H9 (cell line): Measurements from ENCODE around the gene SERPINB13. TPM values are rescaled to one million over a fixed set of nuclear protein-coding genes. Genes with fewer than 3 reads are reported as not detected.

ENCODE experiments used
- DNase-seq: peaks from one replicate; pipeline ENCODE4 v3.0.0-alpha.2; 2017
- H2AFZ ChIP-seq: one replicate; pipeline ENCODE4 v1.6.1; 2013; ENCODE audit warnings: mild to moderate bottlenecking, low read length, control low read depth, moderate library complexity
- H2AK5ac ChIP-seq: 2 replicates; pipeline ENCODE4 v1.6.1; 2013; ENCODE audit warnings: low read length, control low read depth, mixed read lengths; ENCODE audit not compliant: insufficient read length
- H2BK120ac ChIP-seq: one replicate; pipeline ENCODE4 v1.6.1; 2013; ENCODE audit warnings: low read depth, mild to moderate bottlenecking, low read length, control low read depth, inconsistent platforms; ENCODE audit not compliant: poor library complexity, severe bottlenecking
- H2BK12ac ChIP-seq: 2 replicates; pipeline ENCODE4 v1.6.1; 2013; ENCODE audit warnings: low read length, control low read depth, mixed read lengths, low read depth; ENCODE audit not compliant: insufficient read length
- H2BK15ac ChIP-seq: 2 replicates; pipeline ENCODE4 v1.6.1; 2013; ENCODE audit warnings: low read depth, low read length, control low read depth
- H2BK20ac ChIP-seq: one replicate; pipeline ENCODE4 v1.6.1; 2013; ENCODE audit warnings: low read depth, mild to moderate bottlenecking, low read length, control low read depth, inconsistent platforms; ENCODE audit not compliant: poor library complexity, severe bottlenecking
- H2BK5ac ChIP-seq: 2 replicates; pipeline ENCODE4 v1.6.1; 2013; ENCODE audit warnings: low read length, control low read depth, mixed read lengths; ENCODE audit not compliant: insufficient read length
- H3K14ac ChIP-seq: 2 replicates; pipeline ENCODE4 v1.6.1; 2013; ENCODE audit warnings: low read length, control low read depth; ENCODE audit not compliant: insufficient read depth
- H3K18ac ChIP-seq: 2 replicates; pipeline ENCODE4 v1.6.1; 2013; ENCODE audit warnings: low read depth, mild to moderate bottlenecking, mixed read lengths, low read length, control low read depth; ENCODE audit not compliant: insufficient read length
- H3K23ac ChIP-seq: 2 replicates; pipeline ENCODE4 v1.6.1; 2013; ENCODE audit warnings: low read length, control low read depth, mixed read lengths, low read depth; ENCODE audit not compliant: insufficient read length
- H3K23me2 ChIP-seq: 2 replicates; pipeline ENCODE4 v1.6.1; 2013; ENCODE audit warnings: low read depth, mild to moderate bottlenecking, mixed read lengths, low read length, control low read depth; ENCODE audit not compliant: insufficient read length, poor library complexity, severe bottlenecking
- H3K27ac ChIP-seq: 2 replicates; pipeline ENCODE4 v1.5.1; 2013; ENCODE audit warnings: low read length, control low read depth, mixed read lengths, low read depth; ENCODE audit not compliant: insufficient read length
- H3K27me3 ChIP-seq: 2 replicates; pipeline ENCODE4 v1.6.1; 2013; ENCODE audit warnings: low read length, control low read depth, inconsistent platforms; ENCODE audit not compliant: insufficient read depth
- H3K4ac ChIP-seq: 2 replicates; pipeline ENCODE4 v1.6.1; 2013; ENCODE audit warnings: low read depth, mild to moderate bottlenecking, control low read depth, inconsistent platforms, low read length, moderate library complexity
- H3K4me1 ChIP-seq: 2 replicates; pipeline ENCODE4 v1.6.1; 2013; ENCODE audit warnings: low read length, control low read depth, inconsistent platforms; ENCODE audit not compliant: insufficient read depth
- H3K4me2 ChIP-seq: 2 replicates; pipeline ENCODE4 v1.6.1; 2013; ENCODE audit warnings: low read length, control low read depth, mixed read lengths; ENCODE audit not compliant: insufficient read length, insufficient read depth
- H3K56ac ChIP-seq: 2 replicates; pipeline ENCODE4 v1.6.1; 2013; ENCODE audit warnings: low read depth, mild to moderate bottlenecking, mixed read lengths, low read length, control low read depth; ENCODE audit not compliant: insufficient read length
- H3K79me1 ChIP-seq: 2 replicates; pipeline ENCODE4 v1.6.1; 2013; ENCODE audit warnings: low read depth, mild to moderate bottlenecking, moderate library complexity, low read length, control low read depth, inconsistent platforms; ENCODE audit not compliant: insufficient read depth, poor library complexity, severe bottlenecking
- H3K79me2 ChIP-seq: 2 replicates; pipeline ENCODE4 v1.6.1; 2013; ENCODE audit warnings: low read length, control low read depth, inconsistent platforms; ENCODE audit not compliant: insufficient read depth
- H3K9ac ChIP-seq: 2 replicates; pipeline ENCODE4 v1.6.1; 2013; ENCODE audit warnings: low read length, control low read depth, mixed read lengths; ENCODE audit not compliant: insufficient read length; ENCODE audit errors: extremely low read depth
- H3K9me3 ChIP-seq: one replicate; pipeline ENCODE4 v1.6.1; 2013; ENCODE audit warnings: low read depth, low read length, inconsistent platforms; ENCODE audit not compliant: control insufficient read depth
- H3T11ph ChIP-seq: one replicate; pipeline ENCODE4 v1.6.1; 2013; ENCODE audit warnings: mild to moderate bottlenecking, low read length, control low read depth, inconsistent platforms
- H4K20me1 ChIP-seq: one replicate; pipeline ENCODE4 v1.6.1; 2013; ENCODE audit not compliant: control insufficient read depth, insufficient read length, insufficient read depth
- H4K5ac ChIP-seq: 2 replicates; pipeline ENCODE4 v1.6.1; 2013; ENCODE audit warnings: low read depth, mild to moderate bottlenecking, mixed read lengths, low read length, control low read depth; ENCODE audit not compliant: insufficient read length
- H4K8ac ChIP-seq: replicated peaks from 2 replicates; pipeline ENCODE4 v1.6.1; 2013; ENCODE audit warnings: low read length, control low read depth, mixed read lengths, low read depth; ENCODE audit not compliant: insufficient read length
- H4K91ac ChIP-seq: 2 replicates; pipeline ENCODE4 v1.6.1; 2013; ENCODE audit warnings: low read depth, mild to moderate bottlenecking, moderate library complexity, mixed read lengths, low read length, control low read depth; ENCODE audit not compliant: insufficient read length
- H3K27ac Mint-ChIP-seq, 3 experiments: 2 replicates in 2 of 3; 3 replicates in 1 of 3; pipeline ENCODE4 v1.8.0; 2020 to 2021; ENCODE audit warnings: mixed read lengths in 3 of 3, mild to moderate bottlenecking in 1 of 3, moderate library complexity in 1 of 3
- H3K27me3 Mint-ChIP-seq: 2 replicates; pipeline ENCODE4 v1.8.0; 2021; ENCODE audit warnings: low read depth, mild to moderate bottlenecking, moderate library complexity, mixed read lengths
- H3K36me3 Mint-ChIP-seq, 3 experiments: 2 replicates in 2 of 3; 3 replicates in 1 of 3; pipeline ENCODE4 v1.8.0; 2020 to 2021; ENCODE audit warnings: low read depth in 3 of 3, mixed read lengths in 3 of 3; ENCODE audit not compliant: insufficient read depth in 1 of 3
- H3K4me1 Mint-ChIP-seq, 2 experiments: 2 replicates each; pipeline ENCODE4 v1.8.0; 2020; ENCODE audit warnings: mixed read lengths in 2 of 2
- H3K4me3 Mint-ChIP-seq, 2 experiments: 2 replicates in 1 of 2; 3 replicates in 1 of 2; pipeline ENCODE4 v1.8.0; 2020 to 2021; ENCODE audit warnings: mild to moderate bottlenecking in 2 of 2, mixed read lengths in 2 of 2, moderate library complexity in 1 of 2
- H3K9me3 Mint-ChIP-seq, 2 experiments: 2 replicates in 1 of 2; 3 replicates in 1 of 2; pipeline ENCODE4 v1.8.0; 2020; ENCODE audit warnings: mild to moderate bottlenecking in 2 of 2, mixed read lengths in 2 of 2, moderate library complexity in 1 of 2
- CTCF ChIP-seq: fragments of 200-600 bp; sonication (generic); conservative IDR thresholded peaks from 3 replicates; pipeline ENCODE4 v1.8.0; 2021; ENCODE audit warnings: antibody characterized with exemption, mild to moderate bottlenecking
- WGBS: extraction: QIAGEN DNeasy Blood & Tissue Kit; methylation state at CpG from one replicate; pipeline ENCODE4 v1.1.7; 2013; ENCODE audit warnings: missing lambda C conversion rate, low lambda C conversion rate, mixed read lengths; ENCODE audit not compliant: insufficient read length; ENCODE audit errors: extremely low coverage; 5-methylcytosine and 5-hydroxymethylcytosine counted together
- total RNA-seq: library from RNA; stranded (reverse); gene quantifications from 2 replicates; pipeline ENCODE4 v1.2.1, GENCODE V29; 2021

The SERPINB13 gene
- total RNA-seq, 1 experiment from 2014 or later = not detected

- H3K23me2 ChIP-seq = no peaks in the 10 kb centered on the region
- Mint-ChIP-seq H3K36me3 (no peaks in the 10 kb centered on the region), H3K27ac (no peak overlapping the region), H3K9me3 (peaks cover 0 to 2% of the 10 kb centered on the region in 2 experiments; a peak in 1 of 5 replicates), H3K27me3 (no peaks in the 10 kb centered on the region), H3K4me1 (peaks cover 0 to 5% of the 10 kb centered on the region in 2 experiments; a peak in 2 of 4 replicates), H3K4me3 (no peak overlapping the region)
- H2BK15ac ChIP-seq = no peak overlapping the region
- no peak for DNase-seq
- no peaks in the 10 kb centered on the region for H3K79me2 ChIP-seq
- no peak overlapping the region for H3K27ac ChIP-seq
- H3K9me3 ChIP-seq = no peaks in the 10 kb centered on the region
- H4K20me1 ChIP-seq = no peaks in the 10 kb centered on the region
- H3K18ac ChIP-seq = no peak overlapping the region
- H2BK20ac ChIP-seq = no peak overlapping the region
- H3T11ph ChIP-seq = no peak overlapping the region
- H2AFZ ChIP-seq = no peak overlapping the region
- no peak overlapping the region for H2BK120ac ChIP-seq
- no peak overlapping the region for H2BK12ac ChIP-seq
- H4K5ac ChIP-seq = no peak overlapping the region
- H3K23ac ChIP-seq = no peak overlapping the region
- H3K14ac ChIP-seq = no peak overlapping the region
- H3K56ac ChIP-seq = no peak overlapping the region
- H4K91ac ChIP-seq = no peak overlapping the region
- no peak overlapping the region for H3K9ac ChIP-seq
- no peak overlapping the region for H2BK5ac ChIP-seq
- no peak overlapping the region for H3K4ac ChIP-seq
- no CpG with 5 or more reads among the region's 1 CpG for WGBS
- no peak for TF ChIP-seq CTCF
- H3K4me2 ChIP-seq = no peak overlapping the region
- no peaks in the 10 kb centered on the region for H3K79me1 ChIP-seq
- H3K27me3 ChIP-seq = no peaks in the 10 kb centered on the region
- H4K8ac ChIP-seq = no peak overlapping the region
- H2AK5ac ChIP-seq = no peak overlapping the region
- H3K4me1 ChIP-seq = no peaks in the 10 kb centered on the region; the same call in 1 of the 2 replicates
Measured at GRCh38 chr18:63603772-63604171, 16.6 kb downstream of the SERPINB13 start.
